HG03095 (cell line): ENCODE results near the gene ENOX2.
"Not testable (repeated sequence)": the region's sequence is repeated elsewhere in the genome, so short reads cannot be mapped to it uniquely, and the experiment has no call there.

Experiments used
- ATAC-seq: cut with Tn5 transposase; IDR thresholded peaks from one replicate; pipeline ENCODE4 v1.9.1; 2021; ENCODE audit warnings: moderate library complexity; ENCODE audit not compliant: unreplicated experiment

The ENOX2 gene

GRCh38 chrX:130828641-130829040, 74.4 kb downstream of the ENOX2 start:
- ATAC-seq, result no peak

- ATAC-seq, result no peak
These were observed 75.4 kb downstream of the ENOX2 start for GRCh38 chrX:130827648-130828047.

- ATAC-seq, result no peak
These were observed 76.8 kb downstream of the ENOX2 start for GRCh38 chrX:130826249-130826648.

GRCh38 chrX:130825525-130825924, 77.5 kb downstream of the ENOX2 start:
- ATAC-seq, result no peak

GRCh38 chrX:130819367-130819766, 83.6 kb downstream of the ENOX2 start:
- ATAC-seq, result not testable (repeated sequence)

GRCh38 chrX:130813932-130814331, 89.1 kb downstream of the ENOX2 start:
- not testable (repeated sequence) for ATAC-seq

GRCh38 chrX:130810561-130810960, 92.4 kb downstream of the ENOX2 start:
- ATAC-seq, result no peak

GRCh38 chrX:130805903-130806302, 97.1 kb downstream of the ENOX2 start:
- ATAC-seq, result no peak

- ATAC-seq, result no peak
These were observed 99.5 kb downstream of the ENOX2 start for GRCh38 chrX:130803537-130803936.

GRCh38 chrX:130801901-130802300, 101.1 kb downstream of the ENOX2 start:
- ATAC-seq, result no peak

- ATAC-seq, result no peak
These were observed 103.6 kb downstream of the ENOX2 start for GRCh38 chrX:130799393-130799792.

GRCh38 chrX:130793975-130794374, 109.0 kb downstream of the ENOX2 start:
- no peak for ATAC-seq

GRCh38 chrX:130791870-130792269, 111.1 kb downstream of the ENOX2 start:
- not testable (repeated sequence) for ATAC-seq

- no peak for ATAC-seq
These were observed 113.2 kb downstream of the ENOX2 start for GRCh38 chrX:130789793-130790192.

GRCh38 chrX:130788786-130789581, 114.0 kb downstream of the ENOX2 start:
- ATAC-seq, result no peak

- no peak for ATAC-seq
These were observed 117.0 kb downstream of the ENOX2 start for GRCh38 chrX:130786030-130786429.

- ATAC-seq, result no peak
These were observed 124.2 kb downstream of the ENOX2 start for GRCh38 chrX:130778773-130779172.

- no peak for ATAC-seq
These were observed 127.2 kb downstream of the ENOX2 start for GRCh38 chrX:130775849-130776248.

- no peak for ATAC-seq
These were observed 130.2 kb downstream of the ENOX2 start for GRCh38 chrX:130772776-130773143.

GRCh38 chrX:130772105-130772775, 130.8 kb downstream of the ENOX2 start:
- ATAC-seq, result no peak

- no peak for ATAC-seq
These were observed 131.4 kb downstream of the ENOX2 start for GRCh38 chrX:130771648-130772047.

GRCh38 chrX:130771230-130771629, 131.8 kb downstream of the ENOX2 start:
- no peak for ATAC-seq
